Mammary epithelial cell (primary cell): Measurements from ENCODE around the gene ADCK2.

Experiments used
- EZH2 ChIP-seq: IDR thresholded peaks from 2 replicates; pipeline ENCODE4 v1.6.1; 2012; ENCODE audit warnings: low read length, inconsistent platforms, borderline replicate concordance
- TF ChIP-seq, protein P1 (sequence below), 2 donors: IDR thresholded peaks in 1 of 2; conservative IDR thresholded peaks in 1 of 2; 2 replicates each; pipeline ENCODE4 v1.5.1; 2011 to 2012; ENCODE audit warnings: inconsistent platforms in 2 of 2, low read length in 2 of 2, mild to moderate bottlenecking in 2 of 2, control low read depth in 1 of 2, low read depth in 1 of 2; ENCODE audit not compliant: insufficient read depth in 1 of 2; ENCODE audit errors: extremely low read depth in 1 of 2

DNA sequence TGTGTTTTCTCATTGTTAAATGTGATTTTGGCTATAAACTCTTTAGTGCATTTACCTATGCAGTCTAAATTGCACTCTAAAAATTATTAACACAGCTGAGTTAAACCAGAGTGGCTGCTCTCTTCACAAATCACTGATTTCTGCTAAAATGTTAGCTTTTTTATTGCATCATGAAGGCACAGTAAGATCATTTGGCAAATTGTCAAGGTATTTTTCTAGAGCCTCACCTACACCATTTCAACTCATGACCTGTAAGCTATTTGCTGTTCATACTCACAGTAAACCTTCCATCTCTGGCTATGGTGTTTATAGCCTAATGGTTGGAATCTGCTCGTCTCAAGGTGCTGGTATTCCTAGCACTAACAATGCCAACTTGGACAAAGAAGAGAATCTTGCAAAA, 49.5 kb downstream of the ADCK2 start:
- TF ChIP-seq, protein P1, sequence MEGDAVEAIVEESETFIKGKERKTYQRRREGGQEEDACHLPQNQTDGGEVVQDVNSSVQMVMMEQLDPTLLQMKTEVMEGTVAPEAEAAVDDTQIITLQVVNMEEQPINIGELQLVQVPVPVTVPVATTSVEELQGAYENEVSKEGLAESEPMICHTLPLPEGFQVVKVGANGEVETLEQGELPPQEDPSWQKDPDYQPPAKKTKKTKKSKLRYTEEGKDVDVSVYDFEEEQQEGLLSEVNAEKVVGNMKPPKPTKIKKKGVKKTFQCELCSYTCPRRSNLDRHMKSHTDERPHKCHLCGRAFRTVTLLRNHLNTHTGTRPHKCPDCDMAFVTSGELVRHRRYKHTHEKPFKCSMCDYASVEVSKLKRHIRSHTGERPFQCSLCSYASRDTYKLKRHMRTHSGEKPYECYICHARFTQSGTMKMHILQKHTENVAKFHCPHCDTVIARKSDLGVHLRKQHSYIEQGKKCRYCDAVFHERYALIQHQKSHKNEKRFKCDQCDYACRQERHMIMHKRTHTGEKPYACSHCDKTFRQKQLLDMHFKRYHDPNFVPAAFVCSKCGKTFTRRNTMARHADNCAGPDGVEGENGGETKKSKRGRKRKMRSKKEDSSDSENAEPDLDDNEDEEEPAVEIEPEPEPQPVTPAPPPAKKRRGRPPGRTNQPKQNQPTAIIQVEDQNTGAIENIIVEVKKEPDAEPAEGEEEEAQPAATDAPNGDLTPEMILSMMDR (conservative IDR thresholded peaks at IDR 0.05 in 1 of 2, IDR thresholded peaks at IDR 0.05 in 1 of 2; ENCODE audit: extremely low read depth in 1 of 2, insufficient read depth in 1 of 2, low read depth in 1 of 2, low read length in 2 of 2): no peak
- TF ChIP-seq EZH2: no peak
